Measurements from ENCODE around the gene PEX5. TPM values are rescaled to one million over a fixed set of nuclear protein-coding genes. Genes with fewer than 3 reads are reported as not detected.

Gene PEX5
- total RNA-seq, 1 experiment from 2014 or later = 29.7 TPM

- DNase-seq = no peak
- H3K27me3 ChIP-seq = no peaks in the 10 kb centered on the region
- no peak overlapping the region for H3K4me3 ChIP-seq
- no peaks in the 10 kb centered on the region for H3K9me3 ChIP-seq (replicated peaks)
- H3K36me3 ChIP-seq = no peaks in the 10 kb centered on the region
- no peak overlapping the region for H3K27ac ChIP-seq
- H3K4me1 ChIP-seq = no peaks in the 10 kb centered on the region
Measured at GRCh38 chr12:7154901-7155470, 34.5 kb upstream of the PEX5 start.

DNA sequence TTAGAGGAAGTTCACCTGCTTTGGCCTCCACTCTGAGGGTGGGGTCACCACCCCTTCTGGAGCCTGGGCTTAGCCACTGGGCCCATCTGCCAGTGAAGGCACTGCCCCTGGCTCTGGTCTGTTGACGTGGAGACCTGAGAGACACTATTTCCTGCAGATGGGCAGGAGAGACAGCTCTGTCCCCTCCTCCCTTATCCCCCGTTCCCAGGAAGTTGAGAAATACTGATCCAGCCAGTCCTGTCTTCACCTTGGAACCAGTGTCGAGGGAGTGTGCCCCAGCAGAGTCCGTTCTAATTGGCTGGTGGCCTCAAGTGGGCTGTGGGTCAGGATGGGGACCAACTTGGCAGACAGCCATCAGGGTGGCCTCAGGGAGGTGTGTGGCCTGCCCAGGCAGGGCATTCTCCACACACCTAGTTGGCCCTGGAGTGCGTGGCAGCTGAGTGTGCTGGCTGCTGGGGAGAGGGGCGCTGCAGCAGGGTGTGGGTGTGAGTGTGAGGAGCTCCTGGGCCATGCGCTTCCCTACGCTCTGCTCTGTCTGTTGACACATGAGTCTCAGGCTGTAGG, 33.9 kb upstream of the PEX5 start:
- Histone ChIP-seq H3K27ac (no peak overlapping the region), H3K27me3 (no peaks in the 10 kb centered on the region), H3K36me3 (no peaks in the 10 kb centered on the region), H3K4me1 (no peaks in the 10 kb centered on the region), H3K9me3 (replicated peaks) (no peaks in the 10 kb centered on the region), H3K4me3 (no peak overlapping the region)
- DNase-seq = no peak

- H3K27ac ChIP-seq = no peak overlapping the region
- H3K36me3 ChIP-seq = no peaks in the 10 kb centered on the region
- H3K4me3 ChIP-seq = no peak overlapping the region
- no peaks in the 10 kb centered on the region for H3K4me1 ChIP-seq
- no peak for DNase-seq
- H3K9me3 ChIP-seq (replicated peaks) = no peaks in the 10 kb centered on the region
- no peaks in the 10 kb centered on the region for H3K27me3 ChIP-seq
Measured at GRCh38 chr12:7156259-7157197, 33.0 kb upstream of the PEX5 start.

GRCh38 chr12:7157391-7157790, 32.1 kb upstream of the PEX5 start:
- Histone ChIP-seq H3K9me3 (replicated peaks) (no peaks in the 10 kb centered on the region), H3K36me3 (no peaks in the 10 kb centered on the region)
- no peak for DNase-seq

GRCh38 chr12:7158781-7159609, 30.5 kb upstream of the PEX5 start:
- Histone ChIP-seq H3K36me3 (no peaks in the 10 kb centered on the region), H3K4me3 (no peak overlapping the region), H3K9me3 (replicated peaks) (no peaks in the 10 kb centered on the region), H3K27me3 (peaks cover 7% of the 10 kb centered on the region; the same call in 1 of the 2 replicates), H3K27ac (no peak overlapping the region), H3K4me1 (no peaks in the 10 kb centered on the region)
- DNase-seq = no peak

More at GRCh38 chr12:7157391-7157790, 32.1 kb upstream of the PEX5 start:
- Histone ChIP-seq H3K27ac (no peak overlapping the region), H3K27me3 (peaks cover 6% of the 10 kb centered on the region; the same call in 1 of the 2 replicates), H3K4me3 (no peak overlapping the region), H3K4me1 (no peaks in the 10 kb centered on the region)

- no peak for DNase-seq
- Histone ChIP-seq H3K27ac (no peak overlapping the region), H3K4me3 (no peak overlapping the region), H3K27me3 (peaks cover 7% of the 10 kb centered on the region; the same call in 1 of the 2 replicates), H3K36me3 (no peaks in the 10 kb centered on the region), H3K9me3 (replicated peaks) (no peaks in the 10 kb centered on the region), H3K4me1 (no peaks in the 10 kb centered on the region)
Measured at GRCh38 chr12:7160183-7160582, 29.3 kb upstream of the PEX5 start.

GRCh38 chr12:7161327-7161726, 28.2 kb upstream of the PEX5 start:
- Histone ChIP-seq H3K9me3 (replicated peaks) (no peaks in the 10 kb centered on the region), H3K36me3 (no peaks in the 10 kb centered on the region), H3K4me3 (no peak overlapping the region), H3K27me3 (peaks cover 7% of the 10 kb centered on the region; the same call in 1 of the 2 replicates), H3K27ac (no peak overlapping the region), H3K4me1 (no peaks in the 10 kb centered on the region)
- DNase-seq = no peak

DNA sequence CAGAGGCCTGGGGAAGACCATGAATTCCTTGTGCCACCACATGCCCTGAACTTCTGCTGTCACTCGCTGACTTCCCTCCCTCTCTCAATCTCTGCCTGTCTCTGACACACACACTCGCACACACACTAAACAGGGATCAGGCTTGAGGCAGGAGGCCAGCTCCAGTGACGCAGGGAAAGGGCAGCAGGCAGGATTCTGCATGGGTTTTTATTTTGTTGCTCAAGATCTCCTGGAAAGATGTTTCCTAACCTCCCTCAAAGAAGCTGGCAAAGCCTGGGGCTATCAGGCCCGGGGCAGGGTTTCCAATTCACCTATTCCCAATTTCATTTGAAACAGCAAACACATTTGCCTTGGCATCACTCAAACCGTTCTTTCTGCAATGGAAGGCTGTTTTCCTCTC, 27.7 kb upstream of the PEX5 start:
- H3K27ac ChIP-seq = no peak overlapping the region
- H3K4me3 ChIP-seq = no peak overlapping the region
- H3K4me1 ChIP-seq = no peaks in the 10 kb centered on the region
- no peak for DNase-seq
- peaks cover 7% of the 10 kb centered on the region; the same call in 1 of the 2 replicates for H3K27me3 ChIP-seq
- H3K9me3 ChIP-seq (replicated peaks) = no peaks in the 10 kb centered on the region
- H3K36me3 ChIP-seq = no peaks in the 10 kb centered on the region

DNA sequence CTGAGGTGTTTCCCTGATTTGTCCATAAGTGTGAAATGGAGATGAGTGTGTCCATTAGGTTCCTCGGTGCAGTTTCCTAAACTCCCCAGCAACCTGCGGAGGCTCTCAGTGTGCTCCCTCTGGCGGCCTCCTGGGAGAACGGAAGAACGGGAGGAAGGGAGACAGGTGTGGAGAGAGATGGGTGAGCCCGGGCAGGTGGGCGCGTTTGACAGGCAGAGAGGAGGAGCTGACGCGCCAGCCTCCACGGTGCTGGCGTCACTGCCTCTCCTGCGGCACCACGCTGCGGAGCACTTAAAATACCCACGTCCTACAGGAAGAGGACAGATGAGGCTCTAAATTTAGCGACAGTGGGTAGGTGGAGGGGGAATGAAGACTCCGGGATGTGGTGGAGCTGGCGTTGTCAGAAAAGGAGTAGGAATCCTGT, 26.8 kb upstream of the PEX5 start:
- H3K27ac ChIP-seq = no peak overlapping the region
- no peaks in the 10 kb centered on the region for H3K4me1 ChIP-seq
- no peak overlapping the region for H3K4me3 ChIP-seq
- H3K9me3 ChIP-seq (replicated peaks) = no peaks in the 10 kb centered on the region
- no peak for DNase-seq
- H3K36me3 ChIP-seq = no peaks in the 10 kb centered on the region
- H3K27me3 ChIP-seq = peaks cover 7% of the 10 kb centered on the region; the same call in 1 of the 2 replicates

DNA sequence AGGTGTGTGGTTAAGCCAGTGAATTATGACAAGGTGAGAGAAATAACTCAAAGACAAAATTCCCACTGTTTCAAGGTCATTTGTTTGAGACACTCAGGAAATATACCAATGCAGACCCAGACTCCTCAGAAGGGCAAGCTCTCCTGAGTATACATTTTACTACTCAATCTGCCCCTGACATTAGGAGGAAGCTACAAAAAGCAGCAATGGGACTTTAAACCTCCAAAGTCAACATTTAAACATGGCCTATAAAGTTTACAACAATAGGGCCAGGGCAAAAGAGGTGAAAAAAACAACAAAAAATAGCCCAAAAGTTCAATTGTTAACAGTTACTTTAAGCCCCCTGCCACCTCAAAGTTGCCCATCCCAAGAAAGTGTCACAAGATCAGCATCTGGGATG, 19.5 kb upstream of the PEX5 start:
- no peak for DNase-seq
- H3K4me3 ChIP-seq = no peak overlapping the region
- no peaks in the 10 kb centered on the region for H3K4me1 ChIP-seq
- H3K36me3 ChIP-seq = no peaks in the 10 kb centered on the region
- H3K27ac ChIP-seq = no peak overlapping the region
- H3K27me3 ChIP-seq = no peaks in the 10 kb centered on the region
- H3K9me3 ChIP-seq (replicated peaks) = peaks cover 24% of the 10 kb centered on the region

DNA sequence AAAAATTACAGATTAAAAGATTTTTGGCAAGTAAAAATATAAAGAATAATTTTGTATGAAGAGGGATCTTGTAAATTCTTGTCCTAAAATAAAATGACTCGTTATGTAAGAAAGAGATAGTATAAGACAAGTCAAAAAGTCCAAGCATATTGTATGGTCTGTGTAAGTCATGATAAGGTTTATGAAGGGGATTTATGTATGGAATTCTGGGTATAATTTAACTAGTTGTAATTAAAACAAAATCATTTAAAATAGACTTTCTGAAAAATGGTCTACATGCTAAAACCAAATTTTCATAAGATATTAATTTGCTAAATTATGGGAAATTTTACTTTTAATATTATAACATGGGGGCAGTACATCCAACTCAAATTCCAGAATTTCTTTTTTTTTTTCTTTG, 17.6 kb upstream of the PEX5 start:
- Histone ChIP-seq H3K4me1 (no peaks in the 10 kb centered on the region), H3K27ac (no peak overlapping the region), H3K27me3 (no peaks in the 10 kb centered on the region), H3K36me3 (no peaks in the 10 kb centered on the region), H3K9me3 (replicated peaks) (peaks cover 24% of the 10 kb centered on the region), H3K4me3 (no peak overlapping the region)
- DNase-seq = no peak

DNA sequence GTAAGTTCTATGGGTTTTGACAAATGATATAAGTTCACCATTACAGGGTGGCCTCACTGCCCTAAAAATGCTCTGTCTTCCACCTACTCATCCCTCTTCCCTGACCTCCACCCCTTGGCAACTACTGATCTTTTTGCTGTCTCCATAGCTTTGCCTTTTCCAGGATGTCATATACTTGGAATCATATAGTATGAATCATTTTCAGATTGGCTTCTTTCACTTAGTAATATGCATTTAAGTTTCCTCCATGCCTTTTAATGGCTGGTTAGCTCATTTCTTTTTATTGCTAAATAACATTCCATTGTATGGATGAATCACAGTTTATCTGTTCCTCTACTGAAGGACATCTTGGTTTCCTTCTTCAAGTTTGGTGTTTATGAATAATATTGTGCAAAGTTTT, 14.0 kb upstream of the PEX5 start:
- no peak for DNase-seq
- Histone ChIP-seq H3K4me1 (no peaks in the 10 kb centered on the region), H3K27me3 (no peaks in the 10 kb centered on the region), H3K36me3 (no peaks in the 10 kb centered on the region), H3K4me3 (no peak overlapping the region), H3K27ac (no peak overlapping the region), H3K9me3 (replicated peaks) (peaks cover 17% of the 10 kb centered on the region)

- Histone ChIP-seq H3K4me1 (no peaks in the 10 kb centered on the region), H3K36me3 (no peaks in the 10 kb centered on the region), H3K4me3 (no peak overlapping the region), H3K27ac (no peak overlapping the region), H3K9me3 (replicated peaks) (peaks cover 8% of the 10 kb centered on the region), H3K27me3 (no peaks in the 10 kb centered on the region)
- DNase-seq = no peak
Measured at GRCh38 chr12:7176595-7176994, 12.9 kb upstream of the PEX5 start.

- DNase-seq = no peak
- Histone ChIP-seq H3K4me3 (no peak overlapping the region), H3K27me3 (no peaks in the 10 kb centered on the region), H3K27ac (no peak overlapping the region), H3K4me1 (no peaks in the 10 kb centered on the region), H3K36me3 (no peaks in the 10 kb centered on the region), H3K9me3 (replicated peaks) (no peaks in the 10 kb centered on the region; the same call in 1 of the 2 replicates)
Measured at GRCh38 chr12:7178481-7178880, 11.0 kb upstream of the PEX5 start.
